CD4-positive, alpha-beta memory T cell (primary cell): Measurements from ENCODE around the gene MARCHF11. TPM values are rescaled to one million over a fixed set of nuclear protein-coding genes. Genes with fewer than 3 reads are reported as not detected.

Experiments
- CTCF ChIA-PET: fragments of 350-600 bp; sonication (Branson Sonifier 250); formaldehyde crosslinking; loops from one replicate; lab custom pipeline; 2021; ENCODE audit warnings: inconsistent platforms; ENCODE audit not compliant: partially characterized antibody; lab: Charles Lee
- POLR2A ChIA-PET: fragments of 350-600 bp; sonication (Branson Sonifier 250); formaldehyde crosslinking; loops from one replicate; lab custom pipeline; 2021; ENCODE audit not compliant: partially characterized antibody; lab: Charles Lee
- DNase-seq, 5 donors: peaks; one replicate each; pipeline versions ENCODE4 v3.0.0 to v3.0.0-alpha.2; 2020 to 2022; ENCODE audit warnings: mixed read lengths in 1 of 5
- H3K27ac ChIP-seq: one replicate; pipeline ENCODE4 v1.7.0; 2013; ENCODE audit warnings: low read depth, low read length
- H3K27me3 ChIP-seq: 2 replicates; pipeline ENCODE4 v1.7.0; 2013; ENCODE audit warnings: mild to moderate bottlenecking, low read length, moderate library complexity; ENCODE audit not compliant: insufficient read depth
- H3K36me3 ChIP-seq: 2 replicates; pipeline ENCODE4 v1.7.0; 2013; ENCODE audit warnings: mild to moderate bottlenecking, low read length, moderate library complexity; ENCODE audit not compliant: insufficient read depth
- H3K4me1 ChIP-seq: 2 replicates; pipeline ENCODE4 v1.7.0; 2013; ENCODE audit warnings: mild to moderate bottlenecking, low read length, moderate library complexity; ENCODE audit not compliant: insufficient read depth
- H3K4me3 ChIP-seq, 2 donors: one replicate each; pipeline ENCODE4 v1.7.0; 2013; ENCODE audit warnings: low read length in 2 of 2, mild to moderate bottlenecking in 1 of 2
- H3K9me3 ChIP-seq, 2 donors: one replicate each; pipeline ENCODE4 v1.7.0; 2013; ENCODE audit warnings: low read length in 2 of 2, control low read depth in 1 of 2; ENCODE audit not compliant: control insufficient read depth in 1 of 2
- H3K27ac Mint-ChIP-seq, 7 donors: one replicate each; pipeline ENCODE4 v1.8.0; 2020 to 2021; ENCODE audit warnings: mixed read lengths in 7 of 7, mild to moderate bottlenecking in 6 of 7, inconsistent platforms in 3 of 7, moderate library complexity in 3 of 7
- H3K27me3 Mint-ChIP-seq, 2 donors: one replicate each; pipeline ENCODE4 v1.8.0; 2020 to 2021; ENCODE audit warnings: mixed read lengths in 2 of 2
- H3K36me3 Mint-ChIP-seq, 2 donors: one replicate each; pipeline ENCODE4 v1.8.0; 2020 to 2021; ENCODE audit warnings: mixed read lengths in 2 of 2, inconsistent platforms in 1 of 2, mild to moderate bottlenecking in 1 of 2
- H3K4me1 Mint-ChIP-seq, 4 donors: one replicate each; pipeline ENCODE4 v1.8.0; 2020 to 2021; ENCODE audit warnings: mixed read lengths in 4 of 4, mild to moderate bottlenecking in 1 of 4
- H3K4me3 Mint-ChIP-seq, 8 donors: one replicate each; pipeline ENCODE4 v1.8.0; 2020 to 2021; ENCODE audit warnings: mixed read lengths in 8 of 8, mild to moderate bottlenecking in 7 of 8, moderate library complexity in 6 of 8, inconsistent platforms in 3 of 8
- H3K9me3 Mint-ChIP-seq, 8 donors: one replicate each; pipeline ENCODE4 v1.8.0; 2020 to 2021; ENCODE audit warnings: mixed read lengths in 8 of 8, mild to moderate bottlenecking in 5 of 8, inconsistent platforms in 3 of 8, moderate library complexity in 1 of 8
- intact Hi-C: fragments of 100-400 bp; cut with micrococcal nuclease; formaldehyde crosslinking; loops from one replicate; pipeline ENCODE4 v1.15.1; 2023
- polyA plus RNA-seq, 2 donors: library from polyadenylated mRNA; unstranded; fragments of 300-500 nt; fragmentation: Illumina TruSeq; gene quantifications; one replicate each; pipeline ENCODE4 v1.2.3, GENCODE V29; 2021
- total RNA-seq, 2 experiments: library from RNA; stranded (reverse); gene quantifications; one replicate each; pipeline ENCODE4 v1.2.3, GENCODE V29; 2021

Gene MARCHF11
- total and polyA plus RNA-seq, 4 experiments from 2014 or later, result not detected

DNA sequence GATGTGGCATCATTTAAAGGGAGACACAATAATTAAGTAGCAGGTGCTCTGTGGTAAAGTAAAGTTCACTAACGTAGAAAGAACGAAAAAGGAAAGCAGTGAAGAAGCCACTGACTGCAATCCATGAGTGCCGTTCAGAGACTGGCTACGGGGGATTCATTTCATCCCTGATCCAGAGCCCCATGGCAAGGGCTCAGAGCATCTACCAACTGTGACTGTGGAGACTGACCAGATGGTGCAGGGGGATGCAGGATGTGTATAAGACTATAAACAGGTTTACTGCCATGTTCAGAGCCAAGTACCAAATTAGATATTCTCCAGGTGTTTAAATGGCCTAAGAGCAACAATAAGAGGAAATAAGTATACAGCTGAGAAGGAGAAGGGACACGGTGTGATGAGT lies 47.7 kb downstream of the MARCHF11 start:
- no peak overlapping the region for H3K27ac ChIP-seq
- intact Hi-C loops, result no loop called here
- H3K9me3 ChIP-seq, result no peaks in the 10 kb centered on the region
- H3K36me3 ChIP-seq, result no peaks in the 10 kb centered on the region
- CTCF ChIA-PET, result no interaction called here
- H3K36me3 Mint-ChIP-seq, result no peaks in the 10 kb centered on the region
- no peak for DNase-seq
- no peaks in the 10 kb centered on the region for H3K4me1 ChIP-seq
- H3K4me3 ChIP-seq, result no peak overlapping the region
- no peak overlapping the region for H3K27ac Mint-ChIP-seq
- H3K4me1 Mint-ChIP-seq, result no peaks in the 10 kb centered on the region
- POLR2A ChIA-PET, result no interaction called here
- no peak overlapping the region for H3K4me3 Mint-ChIP-seq
- H3K27me3 ChIP-seq, result no peaks in the 10 kb centered on the region
- H3K27me3 Mint-ChIP-seq, result peaks cover 0 to 1% of the 10 kb centered on the region in 2 donors
- peaks cover 0 to 10% (median 3%) of the 10 kb centered on the region in 8 donors for H3K9me3 Mint-ChIP-seq

DNA sequence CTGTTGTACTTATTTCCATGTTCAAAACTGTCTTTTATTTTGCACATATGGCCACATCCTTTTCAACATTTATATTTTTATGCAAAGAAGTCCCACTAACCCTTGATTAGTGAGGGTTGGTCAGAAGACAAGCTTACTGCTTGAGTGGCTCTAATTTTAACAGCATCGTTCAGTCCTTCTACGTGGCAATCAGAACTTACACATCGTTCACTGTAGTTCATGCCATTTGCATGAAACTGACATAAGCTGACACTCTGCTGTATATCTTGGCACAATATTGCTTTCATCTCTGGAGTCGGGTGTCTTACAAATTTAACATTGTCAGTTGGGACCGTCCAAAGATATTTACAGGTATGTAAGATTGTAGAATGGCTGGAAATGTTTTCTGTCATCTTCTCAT lies 50.6 kb downstream of the MARCHF11 start:
- H3K9me3 Mint-ChIP-seq, result peaks cover 0 to 5% (median 2%) of the 10 kb centered on the region in 8 donors
- H3K36me3 ChIP-seq, result no peaks in the 10 kb centered on the region
- DNase-seq, result no peak
- H3K27ac ChIP-seq, result no peak overlapping the region
- intact Hi-C loops, result no loop called here
- peaks cover 0 to 1% of the 10 kb centered on the region in 2 donors for H3K27me3 Mint-ChIP-seq
- ChIA-PET POLR2A (no interaction called here), CTCF (no interaction called here)
- no peaks in the 10 kb centered on the region for H3K4me1 ChIP-seq
- no peak overlapping the region for H3K4me3 ChIP-seq
- H3K36me3 Mint-ChIP-seq, result no peaks in the 10 kb centered on the region
- no peak overlapping the region for H3K27ac Mint-ChIP-seq
- no peak overlapping the region for H3K4me3 Mint-ChIP-seq
- H3K4me1 Mint-ChIP-seq, result no peaks in the 10 kb centered on the region
- no peaks in the 10 kb centered on the region for H3K9me3 ChIP-seq
- H3K27me3 ChIP-seq, result no peaks in the 10 kb centered on the region

DNA sequence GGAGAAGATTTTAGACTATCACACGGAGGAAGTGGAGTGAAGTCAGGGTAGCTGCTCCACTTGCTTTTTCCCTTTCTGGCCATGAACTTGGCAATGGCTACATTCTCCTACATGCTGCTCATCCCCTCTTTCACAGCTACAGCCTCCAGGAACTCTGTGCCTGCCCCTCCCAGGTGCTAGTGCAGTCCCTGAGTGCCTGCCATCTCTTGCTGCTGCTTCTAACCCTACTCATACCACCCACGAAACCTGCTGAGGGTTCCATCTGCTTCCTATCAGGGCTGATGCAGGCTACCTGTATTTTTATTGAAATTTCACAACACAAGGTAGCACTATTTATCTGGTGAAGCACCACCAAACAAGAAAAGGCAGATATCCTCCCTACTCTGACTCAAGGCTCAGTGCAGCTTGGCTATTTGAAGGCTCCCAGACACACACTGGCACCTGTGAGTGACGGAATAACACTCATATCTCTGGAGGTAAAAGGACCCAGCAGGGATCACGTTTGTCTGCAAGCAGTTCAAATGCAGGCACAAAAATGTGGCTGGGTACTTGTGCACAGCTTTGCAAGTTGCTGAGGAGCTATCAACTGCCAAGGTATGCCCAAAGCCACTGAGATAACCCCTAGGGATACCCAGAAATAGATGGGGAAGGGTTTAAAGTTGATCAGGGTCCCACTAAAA lies 51.6 kb downstream of the MARCHF11 start:
- no peak overlapping the region for H3K4me3 Mint-ChIP-seq
- Histone ChIP-seq H3K9me3 (no peaks in the 10 kb centered on the region), H3K27me3 (no peaks in the 10 kb centered on the region), H3K4me1 (no peaks in the 10 kb centered on the region), H3K36me3 (no peaks in the 10 kb centered on the region), H3K27ac (no peak overlapping the region), H3K4me3 (no peak overlapping the region)
- POLR2A ChIA-PET, result no interaction called here
- CTCF ChIA-PET, result no interaction called here
- no peak overlapping the region for H3K27ac Mint-ChIP-seq
- intact Hi-C loops, result no loop called here
- no peaks in the 10 kb centered on the region for H3K36me3 Mint-ChIP-seq
- H3K27me3 Mint-ChIP-seq, result peaks cover 0 to 1% of the 10 kb centered on the region in 2 donors
- H3K9me3 Mint-ChIP-seq, result peaks cover 0 to 5% (median 1%) of the 10 kb centered on the region in 8 donors
- H3K4me1 Mint-ChIP-seq, result no peaks in the 10 kb centered on the region
- no peak for DNase-seq

DNA sequence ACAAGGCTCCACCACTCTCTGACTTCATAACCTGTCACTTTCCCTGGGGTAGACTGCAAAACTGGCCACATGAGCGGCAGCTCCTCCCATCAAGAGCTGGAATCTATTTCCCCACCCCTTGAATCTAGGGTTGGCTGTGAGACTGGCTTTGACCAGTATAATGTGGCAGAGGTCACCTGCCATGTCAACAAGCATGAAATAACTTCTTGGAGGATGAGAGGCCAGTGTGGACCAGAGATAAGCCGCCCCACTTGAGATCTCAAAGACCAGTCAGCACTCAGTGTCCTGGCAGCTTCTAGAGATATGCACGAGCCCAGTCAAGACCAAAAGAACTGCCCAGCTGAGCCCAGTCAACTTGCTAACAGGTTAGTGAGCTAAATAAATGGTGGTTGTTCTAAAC lies 59.0 kb downstream of the MARCHF11 start:
- Mint-ChIP-seq H3K4me3 (no peak overlapping the region), H3K4me1 (no peaks in the 10 kb centered on the region), H3K27me3 (peaks cover 0 to 1% of the 10 kb centered on the region in 2 donors), H3K36me3 (no peaks in the 10 kb centered on the region), H3K9me3 (peaks cover 0 to 14% (median 6%) of the 10 kb centered on the region in 8 donors), H3K27ac (no peak overlapping the region)
- Histone ChIP-seq H3K27ac (no peak overlapping the region), H3K4me1 (no peaks in the 10 kb centered on the region), H3K36me3 (no peaks in the 10 kb centered on the region), H3K27me3 (no peaks in the 10 kb centered on the region), H3K9me3 (no peaks in the 10 kb centered on the region), H3K4me3 (no peak overlapping the region)
- DNase-seq, result no peak
- ChIA-PET CTCF (no interaction called here), POLR2A (no interaction called here)
- intact Hi-C loops, result no loop called here

DNA sequence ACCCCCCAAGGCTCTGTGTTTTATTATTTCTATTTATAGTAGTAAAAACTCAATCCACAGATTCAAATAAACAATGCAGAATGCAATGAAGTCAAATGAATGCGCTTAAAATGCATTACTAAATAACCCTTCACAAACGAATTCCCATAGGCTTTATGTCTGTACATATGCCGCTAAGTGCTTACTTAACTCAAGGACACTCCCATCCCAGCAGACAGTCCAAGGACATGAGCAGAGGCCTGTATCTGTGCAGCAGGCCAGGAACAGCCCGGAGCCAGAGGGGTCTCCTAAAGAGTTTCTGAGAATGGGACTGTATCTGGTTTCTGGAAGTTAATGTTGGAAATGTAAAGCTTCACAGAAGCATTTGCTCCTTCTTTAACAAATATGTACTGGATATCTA lies 59.8 kb downstream of the MARCHF11 start:
- Histone ChIP-seq H3K4me3 (no peak overlapping the region), H3K9me3 (no peaks in the 10 kb centered on the region), H3K36me3 (no peaks in the 10 kb centered on the region), H3K27ac (no peak overlapping the region), H3K27me3 (no peaks in the 10 kb centered on the region), H3K4me1 (no peaks in the 10 kb centered on the region)
- no peak overlapping the region for H3K27ac Mint-ChIP-seq
- no peak overlapping the region for H3K4me3 Mint-ChIP-seq
- H3K9me3 Mint-ChIP-seq, result peaks cover 0 to 17% (median 7%) of the 10 kb centered on the region in 8 donors
- H3K36me3 Mint-ChIP-seq, result no peaks in the 10 kb centered on the region
- peaks cover 0 to 1% of the 10 kb centered on the region in 2 donors for H3K27me3 Mint-ChIP-seq
- ChIA-PET POLR2A (no interaction called here), CTCF (no interaction called here)
- intact Hi-C loops, result no loop called here
- DNase-seq, result no peak
- H3K4me1 Mint-ChIP-seq, result no peaks in the 10 kb centered on the region

DNA sequence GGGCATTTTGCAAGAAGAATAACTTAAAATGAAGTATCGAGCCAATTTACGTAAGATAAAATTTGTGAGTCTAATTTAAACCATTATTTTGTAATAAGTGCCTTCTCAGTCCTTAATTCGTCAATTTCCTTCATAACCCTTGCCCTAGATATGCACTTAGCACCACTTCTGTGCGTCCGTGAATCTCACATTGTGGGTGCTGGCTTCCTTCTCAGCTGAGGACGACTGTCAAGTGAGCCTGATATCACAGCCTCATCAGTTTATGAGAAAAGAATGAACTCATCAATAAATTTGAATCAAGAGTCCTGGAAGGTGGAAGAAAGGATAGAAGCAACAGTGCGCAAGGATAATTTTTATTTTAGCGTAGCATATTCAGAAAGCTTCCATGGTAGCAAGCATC lies 64.5 kb downstream of the MARCHF11 start:
- DNase-seq, result no peak
- Histone ChIP-seq H3K4me1 (no peaks in the 10 kb centered on the region), H3K9me3 (no peaks in the 10 kb centered on the region), H3K27ac (no peak overlapping the region), H3K27me3 (no peaks in the 10 kb centered on the region), H3K4me3 (no peak overlapping the region), H3K36me3 (no peaks in the 10 kb centered on the region)
- no peaks in the 10 kb centered on the region for H3K36me3 Mint-ChIP-seq
- no peaks in the 10 kb centered on the region for H3K4me1 Mint-ChIP-seq
- H3K27me3 Mint-ChIP-seq, result peaks cover 0 to 4% of the 10 kb centered on the region in 2 donors
- no peak overlapping the region for H3K27ac Mint-ChIP-seq
- ChIA-PET POLR2A (no interaction called here), CTCF (no interaction called here)
- no peak overlapping the region for H3K4me3 Mint-ChIP-seq
- intact Hi-C loops, result no loop called here
- peaks cover 0 to 12% (median 10%) of the 10 kb centered on the region in 8 donors for H3K9me3 Mint-ChIP-seq

DNA sequence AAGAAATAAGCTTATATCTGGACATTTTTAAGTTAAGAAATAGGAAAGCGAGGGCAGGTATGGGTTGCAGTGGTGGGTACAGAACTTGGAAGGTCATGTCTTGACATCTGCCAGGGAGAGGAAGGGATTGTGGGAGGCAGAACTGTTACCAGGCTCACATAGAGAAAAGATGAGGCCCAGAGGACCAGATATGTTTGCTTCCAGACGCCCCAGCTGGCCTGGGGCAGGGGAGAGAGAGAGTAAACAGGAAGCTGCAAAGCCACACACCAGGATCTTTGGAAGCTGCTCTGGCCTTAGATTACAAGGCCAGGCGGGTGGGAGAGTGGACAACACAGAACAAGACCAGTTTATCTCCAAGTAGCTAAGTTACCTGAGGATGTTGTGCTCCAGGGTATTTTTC lies 71.2 kb downstream of the MARCHF11 start:
- Mint-ChIP-seq H3K4me1 (no peaks in the 10 kb centered on the region), H3K36me3 (no peaks in the 10 kb centered on the region), H3K4me3 (no peak overlapping the region), H3K27me3 (peaks cover 0 to 1% of the 10 kb centered on the region in 2 donors), H3K27ac (no peak overlapping the region), H3K9me3 (peaks cover 0 to 24% (median 14%) of the 10 kb centered on the region in 8 donors)
- Histone ChIP-seq H3K4me1 (no peaks in the 10 kb centered on the region), H3K4me3 (no peak overlapping the region), H3K27ac (no peak overlapping the region), H3K36me3 (no peaks in the 10 kb centered on the region), H3K9me3 (no peaks in the 10 kb centered on the region), H3K27me3 (no peaks in the 10 kb centered on the region)
- DNase-seq, result no peak
- POLR2A ChIA-PET, result no interaction called here
- intact Hi-C loops, result no loop called here
- CTCF ChIA-PET, result no interaction called here
